Peyer's patch (tissue), 4 donors: Measurements from ENCODE around the gene MLYCD.

Experiments used
- CTCF ChIP-seq, 6 experiments: fragments of 450-650 bp in 4 of 6; fragments of 200-600 bp in 2 of 6; sonication (generic) in 1 of 6; IDR thresholded peaks; one replicate each; pipeline ENCODE4 v1.5.1; 2017 to 2019; ENCODE audit warnings: antibody characterized with exemption in 6 of 6, mild to moderate bottlenecking in 3 of 6, moderate library complexity in 1 of 6
- POLR2A ChIP-seq, 2 donors: fragments of 450-650 bp; IDR thresholded peaks; one replicate each; pipeline ENCODE4 v1.5.1; 2017; ENCODE audit warnings: antibody characterized with exemption in 2 of 2, mild to moderate bottlenecking in 2 of 2, moderate library complexity in 2 of 2

- TF ChIP-seq CTCF (IDR thresholded peaks at IDR 0.05) (no peak), POLR2A (IDR thresholded peaks at IDR 0.05) (no peak)
Measured at GRCh38 chr16:83888672-83889044, 10.3 kb upstream of the MLYCD start.
